DMS79 treated with DMSO at 0.1 percent for 48 hours (cell line): ENCODE results near the gene SLITRK4.

Source experiments
- DNase-seq: peaks from one replicate; lab custom pipeline; 2025; lab: John Stamatoyannopoulos, UW

The SLITRK4 gene

GRCh38 chrX:143635915-143636314, at the start of gene SLITRK4:
TSS of gene SLITRK4 (minus strand) at chrX:143636101. CDS start at chrX:143631108, 4,993 bp downstream.
- DNase-seq, result no peak

- DNase-seq, result no peak
These were observed 47.6 kb upstream of the SLITRK4 start for GRCh38 chrX:143683486-143683885.

- DNase-seq, result no peak
These were observed 39.0 kb upstream of the SLITRK4 start for GRCh38 chrX:143674926-143675325.

GRCh38 chrX:143669395-143669794, 33.5 kb upstream of the SLITRK4 start:
- DNase-seq, result no peak

GRCh38 chrX:143664302-143664701, 28.4 kb upstream of the SLITRK4 start:
- no peak for DNase-seq

GRCh38 chrX:143663755-143664154, 27.9 kb upstream of the SLITRK4 start:
- no peak for DNase-seq

GRCh38 chrX:143661286-143661685, 25.4 kb upstream of the SLITRK4 start:
- DNase-seq, result no peak

- DNase-seq, result no peak
These were observed 12.8 kb upstream of the SLITRK4 start for GRCh38 chrX:143648705-143649104.

- no peak for DNase-seq
These were observed 6.5 kb upstream of the SLITRK4 start for GRCh38 chrX:143642426-143642825.

GRCh38 chrX:143636831-143637230, 930 bp upstream of the SLITRK4 start:
- no peak for DNase-seq

- no peak for DNase-seq
These were observed 1.0 kb downstream of the SLITRK4 start for GRCh38 chrX:143634663-143635455.

- DNase-seq, result no peak
These were observed 1.6 kb downstream of the SLITRK4 start for GRCh38 chrX:143634309-143634662.

- DNase-seq, result no peak
These were observed 2.2 kb downstream of the SLITRK4 start for GRCh38 chrX:143633461-143634308.

GRCh38 chrX:143632625-143633410, 3.1 kb downstream of the SLITRK4 start:
- no peak for DNase-seq

- no peak for DNase-seq
These were observed 12.2 kb downstream of the SLITRK4 start for GRCh38 chrX:143623657-143624056.

GRCh38 chrX:143621276-143621675, 14.6 kb downstream of the SLITRK4 start:
- DNase-seq, result no peak

- no peak for DNase-seq
These were observed 20.1 kb downstream of the SLITRK4 start for GRCh38 chrX:143615851-143616250.

- no peak for DNase-seq
These were observed 34.1 kb downstream of the SLITRK4 start for GRCh38 chrX:143601809-143602208.

- no peak for DNase-seq
These were observed 54.7 kb downstream of the SLITRK4 start for GRCh38 chrX:143581240-143581639.

GRCh38 chrX:143580266-143580665, 55.6 kb downstream of the SLITRK4 start:
- DNase-seq, result no peak
